ENCODE data around the gene NRIP3. TPM values are rescaled to one million over a fixed set of nuclear protein-coding genes. Genes with fewer than 3 reads are reported as not detected.

The NRIP3 gene
- total RNA-seq, 4 donors from 2014 or later = 0.10 to 3.4 (median 1.1) TPM; not detected in 1

GRCh38 chr11:8973121-8973520, 30.7 kb downstream of the NRIP3 start:
- Histone ChIP-seq H3K27ac (no peak overlapping the region), H3K27me3 (no peaks in the 10 kb centered on the region), H3K36me3 (peaks cover 0 to 6% of the 10 kb centered on the region in 2 donors), H3K9me3 (no peaks in the 10 kb centered on the region), H3K4me3 (no peak overlapping the region), H3K4me1 (no peaks in the 10 kb centered on the region)
- intact Hi-C loops (cut with DNase I; ENCODE audit: low total_unique reads) = no loop called here
- TF ChIP-seq POLR2A (IDR thresholded peaks at IDR 0.05) (no peak), CTCF (IDR thresholded peaks at IDR 0.05 in 4 of 5, conservative IDR thresholded peaks at IDR 0.05 in 1 of 5) (no peak)
- in situ Hi-C loops (cut with MboI; ENCODE audit: low sequenced_read_pairs in 4 of 4) = loop anchor here in 1 of 4 donors (25.0 kb wide), 2 partner anchors 286 to 736 kb away; partner anchors contain the start of genes RPL27A and TRIM66
- no peak for ATAC-seq
- DNase-seq = no peak

GRCh38 chr11:8971924-8972316, 31.9 kb downstream of the NRIP3 start:
- ATAC-seq (no peak), DNase-seq (no peak)
- TF ChIP-seq CTCF (IDR thresholded peaks at IDR 0.05 in 4 of 5, conservative IDR thresholded peaks at IDR 0.05 in 1 of 5) = no peak
- no peak for TF ChIP-seq POLR2A (IDR thresholded peaks at IDR 0.05)
- Histone ChIP-seq H3K27ac (no peak overlapping the region), H3K4me1 (no peaks in the 10 kb centered on the region), H3K36me3 (peaks cover 0 to 13% of the 10 kb centered on the region in 2 donors), H3K9me3 (no peaks in the 10 kb centered on the region), H3K4me3 (no peak overlapping the region), H3K27me3 (no peaks in the 10 kb centered on the region)
- intact Hi-C loops (cut with DNase I; ENCODE audit: low total_unique reads) (no loop called here), in situ Hi-C loops (cut with MboI; ENCODE audit: low sequenced_read_pairs in 4 of 4) (loop anchor here in 1 of 4 donors (25.0 kb wide), 2 partner anchors 285 to 735 kb away; partner anchors contain the start of genes RPL27A and TRIM66)

GRCh38 chr11:8971196-8971923, 32.4 kb downstream of the NRIP3 start:
- Histone ChIP-seq H3K27ac (no peak overlapping the region), H3K4me1 (no peaks in the 10 kb centered on the region), H3K4me3 (no peak overlapping the region), H3K36me3 (peaks cover 0 to 13% of the 10 kb centered on the region in 2 donors), H3K27me3 (no peaks in the 10 kb centered on the region), H3K9me3 (no peaks in the 10 kb centered on the region)
- no peak for ATAC-seq
- DNase-seq = no peak
- intact Hi-C loops (cut with DNase I; ENCODE audit: low total_unique reads) = no loop called here
- TF ChIP-seq POLR2A (IDR thresholded peaks at IDR 0.05) (no peak), CTCF (IDR thresholded peaks at IDR 0.05 in 4 of 5, conservative IDR thresholded peaks at IDR 0.05 in 1 of 5) (no peak)
- in situ Hi-C loops (cut with MboI; ENCODE audit: low sequenced_read_pairs in 4 of 4) = loop anchor here in 1 of 4 donors (25.0 kb wide), 2 partner anchors 284 to 734 kb away; partner anchors contain the start of genes RPL27A and TRIM66

GRCh38 chr11:8967184-8967583, 36.6 kb downstream of the NRIP3 start:
- ATAC-seq (no peak), DNase-seq (no peak)
- Histone ChIP-seq H3K9me3 (no peaks in the 10 kb centered on the region), H3K4me1 (peaks cover 19 to 24% of the 10 kb centered on the region in 2 donors), H3K27ac (no peak overlapping the region), H3K27me3 (no peaks in the 10 kb centered on the region), H3K36me3 (peaks cover 0 to 13% of the 10 kb centered on the region in 2 donors), H3K4me3 (no peak overlapping the region)
- in situ Hi-C loops (cut with MboI; ENCODE audit: low sequenced_read_pairs in 4 of 4) (loop anchor here in 2 of 4 donors (10.0 to 25.0 kb wide), 3 partner anchors 280 to 730 kb away; partner anchors contain the start of genes RPL27A (in 2 of the 2) and TRIM66 (in 2 of the 2)), intact Hi-C loops (cut with DNase I; ENCODE audit: low total_unique reads) (loop anchor here (10.0 kb wide), 1 partner anchor 712 kb away; no protein-coding TSS in a partner anchor)
- TF ChIP-seq POLR2A (IDR thresholded peaks at IDR 0.05) = no peak
- no peak for TF ChIP-seq CTCF (IDR thresholded peaks at IDR 0.05 in 4 of 5, conservative IDR thresholded peaks at IDR 0.05 in 1 of 5)
